GM12878 (cell line): ENCODE measurements around the gene POLR3A. TPM values are rescaled to one million over a fixed set of nuclear protein-coding genes. Genes with fewer than 3 reads are reported as not detected.

Source experiments
- ATAC-seq: fragments of 200-7000 bp; cut with Tn5 transposase; 3 replicates; pipeline ENCODE4 v1.9.1; 2020; ENCODE audit warnings: mild to moderate bottlenecking, moderate library complexity
- BruUV-seq: library from RNA; stranded (reverse); fragments of 400-500 nt; replicated peaks from 2 replicates; lab custom pipeline; 2021; lab: Mats Ljungman, UMichigan
- CTCF ChIA-PET: fragments of 300-600 bp; sonication (Branson Sonifier 250); formaldehyde crosslinking; extraction: SDS; loops from one replicate; lab custom pipeline; 2021; ENCODE audit warnings: inconsistent platforms; lab: Yijun Ruan, JAX
- POLR2A ChIA-PET: fragments of 350-600 bp; formaldehyde crosslinking; extraction: SDS; loops from one replicate; lab custom pipeline; 2021; ENCODE audit warnings: inconsistent platforms; lab: Charles Lee
- RAD21 ChIA-PET: fragments of 300-600 bp; sonication (Branson Sonifier 250); formaldehyde crosslinking; loops from one replicate; lab custom pipeline; 2023; ENCODE audit warnings: antibody characterized with exemption; ENCODE audit not compliant: unreplicated experiment; lab: Charles Lee
- SMC1A ChIA-PET: fragments of 300-600 bp; sonication (Branson Sonifier 250); formaldehyde crosslinking; loops from one replicate; lab custom pipeline; 2023; ENCODE audit not compliant: unreplicated experiment, uncharacterized antibody; lab: Charles Lee
- DNase-seq: peaks from one replicate; pipeline ENCODE4 v3.0.0-alpha.2; 2011; ENCODE audit warnings: low read depth, low spot score
- FAIRE-seq: peaks from 3 replicates; lab custom pipeline; 2011; peaks lifted over from hg19 to GRCh38; lab: Jason Lieb, UNC
- H2AFZ ChIP-seq: 2 replicates; pipeline ENCODE4 v1.6.0; 2011; ENCODE audit warnings: low read depth, low read length, control low read depth; ENCODE audit not compliant: control insufficient read depth
- H3K27ac ChIP-seq: 2 replicates; pipeline ENCODE4 v1.5.1; 2011; ENCODE audit warnings: control low read depth; ENCODE audit not compliant: control insufficient read depth, insufficient read depth
- H3K27me3 ChIP-seq, 2 experiments: replicated peaks in 1 of 2; 2 replicates each; pipeline versions ENCODE4 v1.6.0 to v1.6.1; 2011; ENCODE audit warnings: low read length in 1 of 2; ENCODE audit not compliant: control insufficient read depth in 2 of 2, insufficient read depth in 2 of 2
- H3K36me3 ChIP-seq, 2 experiments: 2 replicates each; pipeline ENCODE4 v1.5.1; 2011; ENCODE audit warnings: low read length in 1 of 2; ENCODE audit not compliant: control insufficient read depth in 2 of 2, insufficient read depth in 2 of 2
- H3K4me1 ChIP-seq: 2 replicates; pipeline ENCODE4 v1.6.1; 2011; ENCODE audit warnings: mild to moderate bottlenecking, low read length, moderate library complexity, mixed read lengths; ENCODE audit not compliant: control insufficient read depth, insufficient read depth
- H3K4me2 ChIP-seq: 2 replicates; pipeline ENCODE4 v1.6.0; 2011; ENCODE audit warnings: control low read depth; ENCODE audit not compliant: control insufficient read depth, insufficient read depth
- H3K4me3 ChIP-seq: fragments of 200-600 bp; sonication (generic); 2 replicates; pipeline ENCODE4 v1.5.1; 2016
- H3K79me2 ChIP-seq: 2 replicates; pipeline ENCODE4 v1.6.0; 2011; ENCODE audit warnings: low read length; ENCODE audit not compliant: control insufficient read depth, insufficient read depth
- H3K9ac ChIP-seq: 2 replicates; pipeline ENCODE4 v1.8.0; 2011; ENCODE audit warnings: low read length, control low read depth, mixed read lengths; ENCODE audit not compliant: control insufficient read depth, insufficient read depth
- H3K9me3 ChIP-seq: replicated peaks from 3 replicates; pipeline ENCODE4 v1.5.1; 2011; ENCODE audit warnings: mild to moderate bottlenecking, low read length; ENCODE audit not compliant: control insufficient read depth, insufficient read depth
- H4K20me1 ChIP-seq: 2 replicates; pipeline ENCODE4 v1.6.0; 2011; ENCODE audit not compliant: control insufficient read depth, insufficient read depth
- CBX3 ChIP-seq: fragments of 200-600 bp; sonication (generic); IDR thresholded peaks from 2 replicates; pipeline ENCODE4 v1.6.1; 2016; ENCODE audit warnings: low read depth, borderline replicate concordance
- CEBPB ChIP-seq, 2 experiments: fragments of 150-350 bp in 1 of 2; IDR thresholded peaks; 2 replicates each; pipeline ENCODE4 v1.6.1; 2012 to 2014; ENCODE audit warnings: low read depth in 2 of 2, low read length in 2 of 2, borderline replicate concordance in 1 of 2, inconsistent platforms in 1 of 2
- GATAD2B ChIP-seq: fragments of 450-650 bp; conservative IDR thresholded peaks from 2 replicates; pipeline ENCODE4 v1.6.1; 2017; ENCODE audit warnings: low read depth, mild to moderate bottlenecking, moderate library complexity
- NRF1 ChIP-seq: conservative IDR thresholded peaks from 2 replicates; pipeline ENCODE4 v1.6.1; 2011; ENCODE audit warnings: mild to moderate bottlenecking, low read depth, low read length, improper control_type of control experiment
- STAT3 ChIP-seq: IDR thresholded peaks from 2 replicates; pipeline ENCODE4 v1.6.1; 2011; ENCODE audit warnings: low read depth, low read length, improper control_type of control experiment
- ZNF622 ChIP-seq: fragments of 450-650 bp; IDR thresholded peaks from 2 replicates; pipeline ENCODE4 v1.6.1; 2017; ENCODE audit warnings: mild to moderate bottlenecking, inconsistent platforms
- WGBS: methylation state at CpG from one replicate; pipeline ENCODE4 v1.1.6; 2016; ENCODE audit warnings: low lambda C conversion rate; ENCODE audit not compliant: insufficient replicate concordance, insufficient coverage; ENCODE audit errors: missing lambda C conversion rate; 5-methylcytosine and 5-hydroxymethylcytosine counted together
- in situ Hi-C: fragments of 300-500 bp; cut with MboI; formaldehyde crosslinking; loops from 9 replicates; pipeline ENCODE4 v1.14.3; 2018; ENCODE audit warnings: mixed read lengths
- intact Hi-C: fragments of 100-400 bp; cut with micrococcal nuclease; formaldehyde crosslinking; loops from one replicate; pipeline ENCODE4 v1.14.2; 2022; ENCODE audit not compliant: unreplicated experiment
- polyA plus RNA-seq, 11 experiments: library from polyadenylated mRNA; depleted of rRNA in 4 of 11; unstranded in 6 of 11; stranded (reverse) in 5 of 11; fragments of >200 nt; fragmentation: Nextera tagmentation in 4 of 11; fragmentation: Illumina TruSeq in 1 of 11; extraction: Ambion mirVana in 4 of 11; extraction: Trizol in 1 of 11; gene quantifications; 1 replicate in 1 of 11; 2 replicates in 10 of 11; pipeline versions ENCODE4 v1.2.1 to v1.2.3, GENCODE V29; 2011 to 2016; ENCODE audit warnings: inconsistent platforms in 2 of 11, missing spikeins in 2 of 11, low read depth in 1 of 11
- total RNA-seq, 4 experiments: library from RNA; depleted of rRNA in 3 of 4; stranded (reverse); fragments of >200 nt in 3 of 4; fragmentation: Illumina TruSeq in 1 of 4; extraction: Trizol in 1 of 4; gene quantifications; 2 replicates each; pipeline versions ENCODE4 v1.2.1 to v1.2.3, GENCODE V29; 2013 to 2021
- TF ChIP-seq, protein P1 (sequence below): fragments of 450-650 bp; IDR thresholded peaks from 2 replicates; pipeline ENCODE4 v1.6.1; 2017; ENCODE audit warnings: low read depth, mild to moderate bottlenecking, moderate library complexity
- TF ChIP-seq, protein P2 (sequence below): fragments of 450-650 bp; IDR thresholded peaks from 2 replicates; pipeline ENCODE4 v1.6.1; 2018; ENCODE audit warnings: borderline replicate concordance, mild to moderate bottlenecking; ENCODE audit not compliant: partially characterized antibody
- TF ChIP-seq, protein P3 (sequence below): fragments of 450-650 bp; formaldehyde crosslinking; IDR thresholded peaks from 2 replicates; pipeline ENCODE4 v1.4.0; 2020; ENCODE audit warnings: mild to moderate bottlenecking, moderate library complexity

The POLR3A gene
- total and polyA plus RNA-seq, 10 of the 15 experiments (the other 5 are each of a cell fraction or from before 2014, with no cell fraction given): 5.4 to 20.4 (median 14.4) TPM

DNA sequence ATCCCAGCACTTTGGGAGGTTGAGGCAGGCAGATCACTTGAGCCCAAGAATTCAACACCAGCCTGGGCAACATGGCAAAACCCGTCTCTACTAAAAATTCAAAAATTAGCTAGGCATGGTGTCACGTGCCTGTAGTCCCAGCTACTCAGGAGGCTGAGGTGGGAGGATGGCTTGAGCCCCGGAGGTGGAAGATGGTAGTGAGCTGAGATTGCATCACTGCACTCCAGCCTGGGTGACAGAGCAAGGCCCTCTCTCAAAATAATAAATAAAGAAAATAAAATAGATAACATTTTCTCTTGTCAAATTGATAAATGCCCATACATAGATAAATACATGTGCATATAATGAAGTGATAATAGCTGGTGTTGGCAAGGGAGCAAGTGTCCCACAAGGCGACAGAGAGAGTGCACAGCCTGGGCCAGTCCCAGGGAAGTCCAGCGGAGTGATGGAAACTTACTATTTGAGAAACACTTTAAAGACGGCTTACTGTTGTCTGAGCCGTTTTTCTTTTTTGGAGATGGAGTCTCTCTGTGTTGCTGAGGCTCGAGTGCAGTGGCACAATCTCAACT lies 69.3 kb downstream of the POLR3A start:
- TF ChIP-seq CBX3 (no peak), GATAD2B (no peak), STAT3 (no peak), NRF1 (no peak), CEBPB (IDR thresholded peaks at IDR 0.05; ENCODE audit: borderline replicate concordance in 1 of 2, low read depth in 2 of 2, low read length in 2 of 2) (no peak), ZNF622 (no peak)
- TF ChIP-seq, protein P1, sequence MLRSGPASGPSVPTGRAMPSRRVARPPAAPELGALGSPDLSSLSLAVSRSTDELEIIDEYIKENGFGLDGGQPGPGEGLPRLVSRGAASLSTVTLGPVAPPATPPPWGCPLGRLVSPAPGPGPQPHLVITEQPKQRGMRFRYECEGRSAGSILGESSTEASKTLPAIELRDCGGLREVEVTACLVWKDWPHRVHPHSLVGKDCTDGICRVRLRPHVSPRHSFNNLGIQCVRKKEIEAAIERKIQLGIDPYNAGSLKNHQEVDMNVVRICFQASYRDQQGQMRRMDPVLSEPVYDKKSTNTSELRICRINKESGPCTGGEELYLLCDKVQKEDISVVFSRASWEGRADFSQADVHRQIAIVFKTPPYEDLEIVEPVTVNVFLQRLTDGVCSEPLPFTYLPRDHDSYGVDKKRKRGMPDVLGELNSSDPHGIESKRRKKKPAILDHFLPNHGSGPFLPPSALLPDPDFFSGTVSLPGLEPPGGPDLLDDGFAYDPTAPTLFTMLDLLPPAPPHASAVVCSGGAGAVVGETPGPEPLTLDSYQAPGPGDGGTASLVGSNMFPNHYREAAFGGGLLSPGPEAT: no peak
- TF ChIP-seq, protein P2, sequence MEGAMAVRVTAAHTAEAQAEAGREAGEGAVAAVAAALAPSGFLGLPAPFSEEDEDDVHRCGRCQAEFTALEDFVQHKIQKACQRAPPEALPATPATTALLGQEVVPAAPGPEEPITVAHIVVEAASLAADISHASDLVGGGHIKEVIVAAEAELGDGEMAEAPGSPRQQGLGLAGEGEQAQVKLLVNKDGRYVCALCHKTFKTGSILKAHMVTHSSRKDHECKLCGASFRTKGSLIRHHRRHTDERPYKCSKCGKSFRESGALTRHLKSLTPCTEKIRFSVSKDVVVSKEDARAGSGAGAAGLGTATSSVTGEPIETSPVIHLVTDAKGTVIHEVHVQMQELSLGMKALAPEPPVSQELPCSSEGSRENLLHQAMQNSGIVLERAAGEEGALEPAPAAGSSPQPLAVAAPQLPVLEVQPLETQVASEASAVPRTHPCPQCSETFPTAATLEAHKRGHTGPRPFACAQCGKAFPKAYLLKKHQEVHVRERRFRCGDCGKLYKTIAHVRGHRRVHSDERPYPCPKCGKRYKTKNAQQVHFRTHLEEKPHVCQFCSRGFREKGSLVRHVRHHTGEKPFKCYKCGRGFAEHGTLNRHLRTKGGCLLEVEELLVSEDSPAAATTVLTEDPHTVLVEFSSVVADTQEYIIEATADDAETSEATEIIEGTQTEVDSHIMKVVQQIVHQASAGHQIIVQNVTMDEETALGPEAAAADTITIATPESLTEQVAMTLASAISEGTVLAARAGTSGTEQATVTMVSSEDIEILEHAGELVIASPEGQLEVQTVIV: no peak
- TF ChIP-seq, protein P3, sequence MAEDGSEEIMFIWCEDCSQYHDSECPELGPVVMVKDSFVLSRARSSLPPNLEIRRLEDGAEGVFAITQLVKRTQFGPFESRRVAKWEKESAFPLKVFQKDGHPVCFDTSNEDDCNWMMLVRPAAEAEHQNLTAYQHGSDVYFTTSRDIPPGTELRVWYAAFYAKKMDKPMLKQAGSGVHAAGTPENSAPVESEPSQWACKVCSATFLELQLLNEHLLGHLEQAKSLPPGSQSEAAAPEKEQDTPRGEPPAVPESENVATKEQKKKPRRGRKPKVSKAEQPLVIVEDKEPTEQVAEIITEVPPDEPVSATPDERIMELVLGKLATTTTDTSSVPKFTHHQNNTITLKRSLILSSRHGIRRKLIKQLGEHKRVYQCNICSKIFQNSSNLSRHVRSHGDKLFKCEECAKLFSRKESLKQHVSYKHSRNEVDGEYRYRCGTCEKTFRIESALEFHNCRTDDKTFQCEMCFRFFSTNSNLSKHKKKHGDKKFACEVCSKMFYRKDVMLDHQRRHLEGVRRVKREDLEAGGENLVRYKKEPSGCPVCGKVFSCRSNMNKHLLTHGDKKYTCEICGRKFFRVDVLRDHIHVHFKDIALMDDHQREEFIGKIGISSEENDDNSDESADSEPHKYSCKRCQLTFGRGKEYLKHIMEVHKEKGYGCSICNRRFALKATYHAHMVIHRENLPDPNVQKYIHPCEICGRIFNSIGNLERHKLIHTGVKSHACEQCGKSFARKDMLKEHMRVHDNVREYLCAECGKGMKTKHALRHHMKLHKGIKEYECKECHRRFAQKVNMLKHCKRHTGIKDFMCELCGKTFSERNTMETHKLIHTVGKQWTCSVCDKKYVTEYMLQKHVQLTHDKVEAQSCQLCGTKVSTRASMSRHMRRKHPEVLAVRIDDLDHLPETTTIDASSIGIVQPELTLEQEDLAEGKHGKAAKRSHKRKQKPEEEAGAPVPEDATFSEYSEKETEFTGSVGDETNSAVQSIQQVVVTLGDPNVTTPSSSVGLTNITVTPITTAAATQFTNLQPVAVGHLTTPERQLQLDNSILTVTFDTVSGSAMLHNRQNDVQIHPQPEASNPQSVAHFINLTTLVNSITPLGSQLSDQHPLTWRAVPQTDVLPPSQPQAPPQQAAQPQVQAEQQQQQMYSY: no peak
- in situ Hi-C loops: no loop called here
- SMC1A ChIA-PET: no interaction called here
- intact Hi-C loops: no loop called here
- H3K4me2 ChIP-seq: no peak overlapping the region
- BruUV-seq: no TSS peak
- no peak overlapping the region for H3K27ac ChIP-seq
- CTCF ChIA-PET: no interaction called here
- no peaks in the 10 kb centered on the region for H3K4me1 ChIP-seq
- H3K36me3 ChIP-seq: no peaks in the 10 kb centered on the region
- no peak for DNase-seq
- ATAC-seq: no peak
- no peaks in the 10 kb centered on the region; the same call in 2 of the 3 replicates for H3K9me3 ChIP-seq
- FAIRE-seq: no peak
- H3K27me3 ChIP-seq: no peaks in the 10 kb centered on the region
- RAD21 ChIA-PET: no interaction called here
- POLR2A ChIA-PET: no interaction called here
- H3K9ac ChIP-seq: no peak overlapping the region
- H4K20me1 ChIP-seq: no peaks in the 10 kb centered on the region
- H3K4me3 ChIP-seq: no peak overlapping the region
- H2AFZ ChIP-seq: no peak overlapping the region
- H3K79me2 ChIP-seq: no peaks in the 10 kb centered on the region
- WGBS: 60% methylated on average over 8 of the region's 8 CpGs
